Measurements from ENCODE around the gene HOXC6. TPM values are rescaled to one million over a fixed set of nuclear protein-coding genes. Genes with fewer than 3 reads are reported as not detected.
A peak's percentile ranks its signal among the peaks of the same experiment; 100 is the strongest.

HOXC6 gene
- total RNA-seq, 5 donors from 2014 or later (not counting 1 experiment from before 2014, with no cell fraction given), result not detected

- POLR2A ChIA-PET, result no interaction called here
These were observed 10.1 kb downstream of the HOXC6 start for GRCh38 chr12:54038284-54038870.

GRCh38 chr12:54038871-54039414, 10.7 kb downstream of the HOXC6 start:
- ChIA-PET CTCF (interaction anchor here (0.5 to 1.0 kb wide), 3 partner anchors 153 to 168 kb away, joined by 3 to 5 read pairs (median 3); no protein-coding TSS in a partner anchor), POLR2A (no interaction called here)
- Mint-ChIP-seq H3K4me3 (no peak overlapping the region), H3K36me3 (no peaks in the 10 kb centered on the region), H3K9me3 (no peaks in the 10 kb centered on the region), H3K27ac (peak overlapping the region in 1 of 2 donors; percentile 53), H3K27me3 (peaks cover 71 to 90% of the 10 kb centered on the region in 2 donors), H3K4me1 (peaks cover 6 to 15% (median 10%) of the 10 kb centered on the region in 3 donors)
- Histone ChIP-seq H3K9me3 (no peaks in the 10 kb centered on the region), H3K4me1 (ENCODE audit: control insufficient read depth in 1 of 2, extremely low read depth in 1 of 2, insufficient read depth in 2 of 2, low read length in 2 of 2) (peaks cover 0 to 12% of the 10 kb centered on the region in 2 experiments), H3K36me3 (ENCODE audit: control insufficient read depth in 2 of 2, extremely low read depth in 1 of 2, insufficient read depth in 1 of 2, low read length in 1 of 2) (no peaks in the 10 kb centered on the region), H3K27me3 (replicated peaks in 1 of 2; ENCODE audit: control insufficient read depth in 2 of 2, extremely low read depth in 1 of 2, insufficient read depth in 2 of 2, low read length in 1 of 2) (peaks cover 27 to 90% of the 10 kb centered on the region in 2 experiments), H3K4me3 (ENCODE audit: control insufficient read depth in 1 of 2, extremely low read depth in 1 of 2, low read length in 1 of 2) (no peak overlapping the region), H3K27ac (ENCODE audit: low read length) (no peak overlapping the region)
- 65% methylated on average over 9 of the region's 9 CpGs for WGBS (ENCODE audit: insufficient coverage)
- ATAC-seq (replicated peaks in 1 of 4) (no peak), DNase-seq (no peak)

More at GRCh38 chr12:54038284-54038870, 10.1 kb downstream of the HOXC6 start:
- Histone ChIP-seq H3K4me3 (ENCODE audit: control insufficient read depth in 1 of 2, extremely low read depth in 1 of 2, low read length in 1 of 2) (no peak overlapping the region), H3K27ac (ENCODE audit: low read length) (no peak overlapping the region), H3K36me3 (ENCODE audit: control insufficient read depth in 2 of 2, extremely low read depth in 1 of 2, insufficient read depth in 1 of 2, low read length in 1 of 2) (no peaks in the 10 kb centered on the region), H3K27me3 (replicated peaks in 1 of 2; ENCODE audit: control insufficient read depth in 2 of 2, extremely low read depth in 1 of 2, insufficient read depth in 2 of 2, low read length in 1 of 2) (peaks cover 27 to 90% of the 10 kb centered on the region in 2 experiments), H3K4me1 (ENCODE audit: control insufficient read depth in 1 of 2, extremely low read depth in 1 of 2, insufficient read depth in 2 of 2, low read length in 2 of 2) (peaks cover 0 to 15% of the 10 kb centered on the region in 2 experiments), H3K9me3 (no peaks in the 10 kb centered on the region)
- Mint-ChIP-seq H3K4me1 (peaks cover 8 to 13% (median 9%) of the 10 kb centered on the region in 3 donors), H3K27ac (no peak overlapping the region), H3K36me3 (no peaks in the 10 kb centered on the region), H3K27me3 (peaks cover 69 to 88% of the 10 kb centered on the region in 2 donors), H3K4me3 (no peak overlapping the region), H3K9me3 (no peaks in the 10 kb centered on the region)
- 50% methylated on average over 3 of the region's 5 CpGs for WGBS (ENCODE audit: insufficient coverage)
- DNase-seq (no peak), ATAC-seq (replicated peaks in 1 of 4) (no peak)
- CTCF ChIA-PET, result interaction anchor here (0.5 to 1.0 kb wide), 3 partner anchors 153 to 169 kb away, joined by 3 to 5 read pairs (median 3); no protein-coding TSS in a partner anchor

GRCh38 chr12:54039417-54040147, 11.3 kb downstream of the HOXC6 start:
- H3K36me3 Mint-ChIP-seq, result no peaks in the 10 kb centered on the region
- WGBS (ENCODE audit: insufficient coverage), result 44% methylated on average over 7 of the region's 16 CpGs
- H3K27ac Mint-ChIP-seq, result no peak overlapping the region

GRCh38 chr12:54040148-54040494, 11.9 kb downstream of the HOXC6 start:
- Histone ChIP-seq H3K27me3 (replicated peaks in 1 of 2; ENCODE audit: control insufficient read depth in 2 of 2, extremely low read depth in 1 of 2, insufficient read depth in 2 of 2, low read length in 1 of 2) (peaks cover 27 to 90% of the 10 kb centered on the region in 2 experiments), H3K9me3 (no peaks in the 10 kb centered on the region), H3K36me3 (ENCODE audit: control insufficient read depth in 2 of 2, extremely low read depth in 1 of 2, insufficient read depth in 1 of 2, low read length in 1 of 2) (no peaks in the 10 kb centered on the region), H3K4me1 (ENCODE audit: control insufficient read depth in 1 of 2, extremely low read depth in 1 of 2, insufficient read depth in 2 of 2, low read length in 2 of 2) (peaks cover 0 to 5% of the 10 kb centered on the region in 2 experiments), H3K27ac (ENCODE audit: low read length) (no peak overlapping the region), H3K4me3 (ENCODE audit: control insufficient read depth in 1 of 2, extremely low read depth in 1 of 2, low read length in 1 of 2) (no peak overlapping the region)
- Mint-ChIP-seq H3K4me1 (peaks cover 5 to 12% (median 9%) of the 10 kb centered on the region in 3 donors), H3K27ac (no peak overlapping the region), H3K27me3 (peaks cover 77 to 93% of the 10 kb centered on the region in 2 donors), H3K9me3 (no peaks in the 10 kb centered on the region), H3K36me3 (no peaks in the 10 kb centered on the region), H3K4me3 (no peak overlapping the region)
- ATAC-seq (replicated peaks in 1 of 4) (no peak), DNase-seq (no peak)
- WGBS (ENCODE audit: insufficient coverage), result 46% methylated on average over 4 of the region's 4 CpGs
- POLR2A ChIA-PET, result no interaction called here
- CTCF ChIA-PET, result no interaction called here

More at GRCh38 chr12:54039417-54040147, 11.3 kb downstream of the HOXC6 start:
- ATAC-seq (replicated peaks in 1 of 4), result no peak
- CTCF ChIA-PET, result interaction anchor here in 1 of 2 donors (0.5 kb wide), 1 partner anchor 11 kb away, joined by 3 read pairs; no protein-coding TSS in a partner anchor
- Mint-ChIP-seq H3K9me3 (no peaks in the 10 kb centered on the region), H3K4me3 (no peak overlapping the region), H3K27me3 (peaks cover 75 to 92% of the 10 kb centered on the region in 2 donors), H3K4me1 (peaks cover 6 to 17% (median 11%) of the 10 kb centered on the region in 3 donors)
- no peak for DNase-seq
- no peaks in the 10 kb centered on the region for H3K9me3 ChIP-seq
- peaks cover 0 to 7% of the 10 kb centered on the region in 2 experiments for H3K4me1 ChIP-seq (ENCODE audit: control insufficient read depth in 1 of 2, extremely low read depth in 1 of 2, insufficient read depth in 2 of 2, low read length in 2 of 2)
- H3K4me3 ChIP-seq (ENCODE audit: control insufficient read depth in 1 of 2, extremely low read depth in 1 of 2, low read length in 1 of 2), result no peak overlapping the region
- no peaks in the 10 kb centered on the region for H3K36me3 ChIP-seq (ENCODE audit: control insufficient read depth in 2 of 2, extremely low read depth in 1 of 2, insufficient read depth in 1 of 2, low read length in 1 of 2)
- POLR2A ChIA-PET, result no interaction called here
- peaks cover 27 to 90% of the 10 kb centered on the region in 2 experiments for H3K27me3 ChIP-seq (replicated peaks in 1 of 2; ENCODE audit: control insufficient read depth in 2 of 2, extremely low read depth in 1 of 2, insufficient read depth in 2 of 2, low read length in 1 of 2)
- no peak overlapping the region for H3K27ac ChIP-seq (ENCODE audit: low read length)

GRCh38 chr12:54040648-54041047, 12.4 kb downstream of the HOXC6 start:
- H3K4me1 Mint-ChIP-seq, result peaks cover 5 to 11% (median 8%) of the 10 kb centered on the region in 3 donors
- H3K4me1 ChIP-seq (ENCODE audit: control insufficient read depth in 1 of 2, extremely low read depth in 1 of 2, insufficient read depth in 2 of 2, low read length in 2 of 2), result peaks cover 0 to 5% of the 10 kb centered on the region in 2 experiments
- H3K27ac ChIP-seq (ENCODE audit: low read length), result no peak overlapping the region
- ATAC-seq (replicated peaks in 1 of 4) (no peak), DNase-seq (no peak)
- H3K9me3 Mint-ChIP-seq, result no peaks in the 10 kb centered on the region
- H3K4me3 Mint-ChIP-seq, result no peak overlapping the region
- WGBS (ENCODE audit: insufficient coverage), result no CpG with 5 or more reads among the region's 3 CpGs
- H3K27me3 ChIP-seq (replicated peaks in 1 of 2; ENCODE audit: control insufficient read depth in 2 of 2, extremely low read depth in 1 of 2, insufficient read depth in 2 of 2, low read length in 1 of 2), result peaks cover 24 to 86% of the 10 kb centered on the region in 2 experiments
- no peaks in the 10 kb centered on the region for H3K36me3 Mint-ChIP-seq
- CTCF ChIA-PET, result interaction anchor here in 1 of 2 donors (0.6 to 1.2 kb wide), 2 partner anchors 8 to 12 kb away, joined by 3 read pairs; partner anchors contain the start of gene HOXC5
- no peak overlapping the region for H3K4me3 ChIP-seq (ENCODE audit: control insufficient read depth in 1 of 2, extremely low read depth in 1 of 2, low read length in 1 of 2)
- no peaks in the 10 kb centered on the region for H3K36me3 ChIP-seq (ENCODE audit: control insufficient read depth in 2 of 2, extremely low read depth in 1 of 2, insufficient read depth in 1 of 2, low read length in 1 of 2)
- H3K27me3 Mint-ChIP-seq, result peaks cover 79 to 93% of the 10 kb centered on the region in 2 donors
- no peak overlapping the region for H3K27ac Mint-ChIP-seq
- no peaks in the 10 kb centered on the region for H3K9me3 ChIP-seq
- POLR2A ChIA-PET, result no interaction called here

- no peak overlapping the region for H3K4me3 ChIP-seq (ENCODE audit: control insufficient read depth in 1 of 2, extremely low read depth in 1 of 2, low read length in 1 of 2)
- H3K27me3 ChIP-seq (replicated peaks in 1 of 2; ENCODE audit: control insufficient read depth in 2 of 2, extremely low read depth in 1 of 2, insufficient read depth in 2 of 2, low read length in 1 of 2), result peaks cover 22 to 87% of the 10 kb centered on the region in 2 experiments
- Mint-ChIP-seq H3K27me3 (peaks cover 79 to 93% of the 10 kb centered on the region in 2 donors), H3K4me3 (no peak overlapping the region), H3K4me1 (peaks cover 5 to 11% (median 8%) of the 10 kb centered on the region in 3 donors), H3K9me3 (no peaks in the 10 kb centered on the region), H3K27ac (peak overlapping the region in 1 of 2 donors; percentile 10), H3K36me3 (no peaks in the 10 kb centered on the region)
- whole genome bisulfite sequencing (ENCODE audit: insufficient coverage), result 50% methylated on average over 1 of the region's 2 CpGs
- no peaks in the 10 kb centered on the region for H3K36me3 ChIP-seq (ENCODE audit: control insufficient read depth in 2 of 2, extremely low read depth in 1 of 2, insufficient read depth in 1 of 2, low read length in 1 of 2)
- H3K9me3 ChIP-seq, result no peaks in the 10 kb centered on the region
- no peak overlapping the region for H3K27ac ChIP-seq (ENCODE audit: low read length)
- ATAC-seq (replicated peaks in 1 of 4) (no peak), DNase-seq (no peak)
- CTCF ChIA-PET, result interaction anchor here in 1 of 2 donors (0.6 to 1.2 kb wide), 2 partner anchors 9 to 12 kb away, joined by 3 read pairs; partner anchors contain the start of gene HOXC5
- peaks cover 0 to 5% of the 10 kb centered on the region in 2 experiments for H3K4me1 ChIP-seq (ENCODE audit: control insufficient read depth in 1 of 2, extremely low read depth in 1 of 2, insufficient read depth in 2 of 2, low read length in 2 of 2)
- POLR2A ChIA-PET, result no interaction called here
These were observed 13.0 kb downstream of the HOXC6 start for GRCh38 chr12:54041097-54041690.

Measured in T-cell (primary cell).